ENCODE measurements around the gene OTUD5.
A peak's percentile ranks its signal among the peaks of the same experiment; 100 is the strongest.

The OTUD5 gene

GRCh38 chrX:48972220-48973164 is 15.1 kb upstream of the OTUD5 start:
- DNase-seq: peak; percentile 50 to 55

- DNase-seq: peak in 1 of 2 experiments; percentile 28
These were observed 14.1 kb upstream of the OTUD5 start, which contains the start of gene KCND1 for GRCh38 chrX:48971249-48972219. TSS of gene KCND1 (minus strand) at chrX:48971844. CDS start at chrX:48970271, 1,573 bp downstream.

- DNase-seq: no peak
These were observed 12.1 kb upstream of the OTUD5 start for GRCh38 chrX:48969471-48969870.

GRCh38 chrX:48968377-48968776 is 11.0 kb upstream of the OTUD5 start:
- DNase-seq: no peak

- no peak for DNase-seq
These were observed 9.6 kb upstream of the OTUD5 start for GRCh38 chrX:48966796-48967579.

GRCh38 chrX:48965959-48966358 is 8.6 kb upstream of the OTUD5 start:
- DNase-seq: no peak

GRCh38 chrX:48961585-48962091 is 4.2 kb upstream of the OTUD5 start:
- no peak for DNase-seq

- DNase-seq: no peak
These were observed 2.9 kb upstream of the OTUD5 start for GRCh38 chrX:48960291-48960690.

GRCh38 chrX:48958635-48959094 is 1.3 kb upstream of the OTUD5 start:
- DNase-seq: peak; percentile 37 to 44

GRCh38 chrX:48957827-48958634 is 624 bp upstream of the OTUD5 start:
- peak; percentile 91 to 92 for DNase-seq

GRCh38 chrX:48956728-48957414 is 536 bp downstream of the OTUD5 start:
- DNase-seq: peak; percentile 56 to 65

- no peak for DNase-seq
These were observed 8.8 kb downstream of the OTUD5 start for GRCh38 chrX:48948589-48948988.

GRCh38 chrX:48945517-48946348 is 11.7 kb downstream of the OTUD5 start:
- peak; percentile 63 to 73 for DNase-seq

GRCh38 chrX:48942895-48943294 is 14.5 kb downstream of the OTUD5 start:
- DNase-seq: peak in 1 of 2 experiments; percentile 45

GRCh38 chrX:48940404-48940955 is 16.9 kb downstream of the OTUD5 start:
- DNase-seq: peak; percentile 45 to 51

GRCh38 chrX:48939524-48940228 is 17.7 kb downstream of the OTUD5 start:
- DNase-seq: peak; percentile 49 to 57

GRCh38 chrX:48938721-48939425 is 18.5 kb downstream of the OTUD5 start:
- peak; percentile 82 to 86 for DNase-seq
